HepG2 (cell line): ENCODE results near the gene NFATC2. TPM values are rescaled to one million over a fixed set of nuclear protein-coding genes. Genes with fewer than 3 reads are reported as not detected.

Experiments used
- ATAC-seq: fragments of 200-7000 bp; cut with Tn5 transposase; 3 replicates; pipeline ENCODE4 v1.9.1; 2020; ENCODE audit warnings: mild to moderate bottlenecking, moderate library complexity
- BruUV-seq: library from RNA; stranded (reverse); fragments of 400-500 nt; replicated peaks from 2 replicates; lab custom pipeline; 2021; lab: Mats Ljungman, UMichigan
- CTCF ChIA-PET: fragments of 300-600 bp; formaldehyde crosslinking; extraction: SDS; loops from one replicate; lab custom pipeline; 2021; ENCODE audit warnings: low total read pairs, inconsistent platforms, low intra/inter-chr PET ratio; lab: Yijun Ruan, JAX
- POLR2A ChIA-PET: fragments of 350-600 bp; sonication (Branson Sonifier 250); formaldehyde crosslinking; loops from one replicate; lab custom pipeline; 2020; ENCODE audit warnings: antibody characterized with exemption, inconsistent platforms; lab: Yijun Ruan, JAX
- DNase-seq: peaks from one replicate; pipeline ENCODE4 v3.0.0-alpha.2; 2015; ENCODE audit warnings: low spot score
- FAIRE-seq: peaks from 3 replicates; lab custom pipeline; 2011; peaks lifted over from hg19 to GRCh38; lab: Jason Lieb, UNC
- H2AFZ ChIP-seq: one replicate; pipeline ENCODE4 v1.6.1; 2011; ENCODE audit warnings: low read length, inconsistent platforms
- H3K27ac ChIP-seq: fragments of 300-600 bp; 3 replicates; pipeline ENCODE4 v1.8.0; 2011; ENCODE audit warnings: mixed run types, mild to moderate bottlenecking, mixed read lengths, low read length, inconsistent platforms; ENCODE audit not compliant: insufficient read depth; ENCODE audit errors: extremely low read length
- H3K27me3 ChIP-seq, 2 experiments: fragments of 200-600 bp in 1 of 2; 2 replicates in 1 of 2; 3 replicates in 1 of 2; pipeline versions ENCODE4 v1.6.0 to v1.8.0; 2011; ENCODE audit warnings: low read length in 2 of 2, mild to moderate bottlenecking in 2 of 2, moderate library complexity in 2 of 2, inconsistent platforms in 1 of 2; ENCODE audit not compliant: insufficient read depth in 2 of 2, control insufficient read depth in 1 of 2
- H3K36me3 ChIP-seq, 2 experiments: fragments of 200-600 bp in 1 of 2; replicated peaks in 1 of 2; 2 replicates in 1 of 2; 3 replicates in 1 of 2; pipeline versions ENCODE4 v1.5.1 to v1.8.0; 2011; ENCODE audit warnings: low read length in 2 of 2, inconsistent platforms in 1 of 2; ENCODE audit not compliant: insufficient read depth in 2 of 2, control insufficient read depth in 1 of 2
- H3K4me1 ChIP-seq: 2 replicates; pipeline ENCODE4 v1.5.1; 2012; ENCODE audit warnings: low read length, inconsistent platforms; ENCODE audit not compliant: insufficient read depth
- H3K4me2 ChIP-seq: 2 replicates; pipeline ENCODE4 v1.6.0; 2011; ENCODE audit warnings: low read depth, low read length, inconsistent platforms
- H3K4me3 ChIP-seq, 3 experiments: fragments of 200-600 bp in 1 of 3; sonication (generic), shearing (Covaris generic) in 1 of 3; replicated peaks in 1 of 3; 2 replicates each; pipeline ENCODE4 v1.5.1; 2011 to 2016; ENCODE audit warnings: low read length in 3 of 3, inconsistent platforms in 2 of 3, low read depth in 2 of 3, mild to moderate bottlenecking in 2 of 3, control low read depth in 1 of 3, mixed read lengths in 1 of 3; ENCODE audit not compliant: insufficient read depth in 1 of 3
- H3K79me2 ChIP-seq: one replicate; pipeline ENCODE4 v1.6.1; 2011; ENCODE audit warnings: low read length, inconsistent platforms; ENCODE audit not compliant: insufficient read depth
- H3K9ac ChIP-seq: 2 replicates; pipeline ENCODE4 v1.6.0; 2011; ENCODE audit warnings: mild to moderate bottlenecking, low read depth, low read length, inconsistent platforms; ENCODE audit not compliant: insufficient read depth
- H3K9me3 ChIP-seq: 2 replicates; pipeline ENCODE4 v1.5.1; 2012; ENCODE audit warnings: mild to moderate bottlenecking, low read length
- H4K20me1 ChIP-seq: 2 replicates; pipeline ENCODE4 v1.6.0; 2011; ENCODE audit warnings: inconsistent platforms, mild to moderate bottlenecking, low read length, moderate library complexity; ENCODE audit not compliant: insufficient read depth
- JUN ChIP-seq: sonication (generic); formaldehyde crosslinking; IDR thresholded peaks from 2 replicates; pipeline ENCODE4 v1.4.0; 2020; ENCODE audit warnings: mild to moderate bottlenecking, missing genetic modification reagents
- KAT7 ChIP-seq: IDR thresholded peaks from 2 replicates; pipeline ENCODE4 v1.6.1; 2018; ENCODE audit warnings: borderline replicate concordance, missing compliant biosample characterization
- MAFF ChIP-seq: IDR thresholded peaks from 2 replicates; pipeline ENCODE4 v1.6.1; 2011; ENCODE audit warnings: low read depth, low read length, improper control_type of control experiment
- MEIS2 ChIP-seq: sonication (generic); formaldehyde crosslinking; IDR thresholded peaks from 2 replicates; pipeline ENCODE4 v1.9.0; 2021; ENCODE audit warnings: mild to moderate bottlenecking, missing genetic modification reagents
- NFIB ChIP-seq: sonication (generic); formaldehyde crosslinking; IDR thresholded peaks from 2 replicates; pipeline ENCODE4 v1.9.0; 2021; ENCODE audit warnings: missing genetic modification reagents, mild to moderate bottlenecking, borderline replicate concordance
- PCBP1 ChIP-seq: fragments of 200-400 bp; formaldehyde crosslinking; IDR thresholded peaks from 2 replicates; pipeline ENCODE4 v1.6.1; 2017; ENCODE audit warnings: mild to moderate bottlenecking, low read depth, low read length, borderline replicate concordance
- PHF21A ChIP-seq: sonication (generic); formaldehyde crosslinking; IDR thresholded peaks from 2 replicates; pipeline ENCODE4 v1.5.0; 2020; ENCODE audit warnings: mild to moderate bottlenecking, missing genetic modification reagents
- RBM39 ChIP-seq: fragments of 200-400 bp; formaldehyde crosslinking; IDR thresholded peaks from one replicate; pipeline ENCODE4 v1.6.1; 2018; ENCODE audit warnings: antibody characterized with exemption, mild to moderate bottlenecking, low read depth, low read length; ENCODE audit not compliant: poor library complexity, severe bottlenecking
- SOX6 ChIP-seq, 2 experiments: fragments of 450-650 bp in 1 of 2; sonication (generic) in 1 of 2; formaldehyde crosslinking in 1 of 2; IDR thresholded peaks; 2 replicates each; pipeline versions ENCODE4 v1.4.0 to v1.6.1; 2017 to 2020; ENCODE audit warnings: antibody characterized with exemption in 1 of 2, mild to moderate bottlenecking in 1 of 2, missing genetic modification reagents in 1 of 2
- TGIF2 ChIP-seq: IDR thresholded peaks from 2 replicates; pipeline ENCODE4 v1.6.1; 2016; ENCODE audit warnings: control low read depth, missing compliant biosample characterization
- XBP1 ChIP-seq: sonication (generic); formaldehyde crosslinking; IDR thresholded peaks from 2 replicates; pipeline ENCODE4 v1.5.0; 2020; ENCODE audit warnings: missing genetic modification reagents
- ZNF101 ChIP-seq: sonication (generic); formaldehyde crosslinking; IDR thresholded peaks from 2 replicates; pipeline ENCODE4 v1.4.0; 2020; ENCODE audit warnings: mild to moderate bottlenecking, low read depth, missing genetic modification reagents, borderline replicate concordance
- ZNF264 ChIP-seq: sonication (generic); formaldehyde crosslinking; IDR thresholded peaks from 2 replicates; pipeline ENCODE4 v1.4.0; 2020; ENCODE audit warnings: missing genetic modification reagents
- ZNF367 ChIP-seq: sonication (generic); formaldehyde crosslinking; IDR thresholded peaks from 2 replicates; pipeline ENCODE4 v1.4.0; 2020; ENCODE audit warnings: missing genetic modification reagents, borderline replicate concordance
- ZNF382 ChIP-seq: sonication (generic); formaldehyde crosslinking; IDR thresholded peaks from 2 replicates; pipeline ENCODE4 v1.5.0; 2020; ENCODE audit warnings: missing genetic modification reagents, mild to moderate bottlenecking, borderline replicate concordance
- ZNF792 ChIP-seq: IDR thresholded peaks from 2 replicates; pipeline ENCODE4 v1.6.1; 2016
- ZSCAN29 ChIP-seq: sonication (generic); formaldehyde crosslinking; conservative IDR thresholded peaks from 2 replicates; pipeline ENCODE4 v1.4.0; 2020; ENCODE audit warnings: mild to moderate bottlenecking, missing genetic modification reagents
- in situ Hi-C: cut with HindIII; loops from 2 replicates; pipeline ENCODE4 v1.10.0; 2017; ENCODE audit warnings: low pct_unique_long_range_greater_than_20kb; ENCODE audit not compliant: extremely low pct_ligation_motif_present
- intact Hi-C: fragments of 100-400 bp; cut with micrococcal nuclease; formaldehyde crosslinking; loops from one replicate; pipeline ENCODE4 v1.10.0; 2022; ENCODE audit not compliant: unreplicated experiment
- polyA plus RNA-seq, 8 experiments: library from polyadenylated mRNA; depleted of rRNA in 3 of 8; stranded (reverse) in 7 of 8; unstranded in 1 of 8; fragments of >200 nt; fragmentation: Illumina TruSeq in 4 of 8; extraction: Trizol in 4 of 8; gene quantifications; 2 replicates each; pipeline versions ENCODE4 v1.2.1 to v1.2.3, GENCODE V29; 2011 to 2016; ENCODE audit warnings: low read depth in 4 of 8, missing spikeins in 1 of 8, mixed read lengths in 1 of 8; ENCODE audit not compliant: insufficient read depth in 1 of 8
- total RNA-seq, 5 experiments: library from RNA; depleted of rRNA; stranded (reverse); fragments of >200 nt; fragmentation: Illumina TruSeq; extraction: Trizol; gene quantifications; 2 replicates each; pipeline ENCODE4 v1.2.3, GENCODE V29; 2016; ENCODE audit warnings: low read depth in 1 of 5
- TF ChIP-seq, protein P1 (sequence below), 2 experiments: sonication (generic) in 1 of 2; formaldehyde crosslinking in 1 of 2; IDR thresholded peaks; 2 replicates each; pipeline versions ENCODE4 v1.4.0 to v1.6.1; 2016 to 2020; ENCODE audit warnings: borderline replicate concordance in 1 of 2, low read depth in 1 of 2, mild to moderate bottlenecking in 1 of 2, missing genetic modification reagents in 1 of 2
- TF ChIP-seq, protein P2 (sequence below): sonication (generic); formaldehyde crosslinking; IDR thresholded peaks from 2 replicates; pipeline ENCODE4 v1.4.0; 2020; ENCODE audit warnings: mild to moderate bottlenecking, missing genetic modification reagents
- TF ChIP-seq, protein P3 (sequence below): sonication (generic); formaldehyde crosslinking; IDR thresholded peaks from 2 replicates; pipeline ENCODE4 v1.8.0; 2022; ENCODE audit warnings: mild to moderate bottlenecking, missing genetic modification reagents; ENCODE audit not compliant: insufficient replicate concordance

NFATC2 gene
- total and polyA plus RNA-seq, 2 of the 13 experiments (the other 11 are each of a cell fraction or from before 2014, with no cell fraction given), result 1.9 to 3.3 TPM

DNA sequence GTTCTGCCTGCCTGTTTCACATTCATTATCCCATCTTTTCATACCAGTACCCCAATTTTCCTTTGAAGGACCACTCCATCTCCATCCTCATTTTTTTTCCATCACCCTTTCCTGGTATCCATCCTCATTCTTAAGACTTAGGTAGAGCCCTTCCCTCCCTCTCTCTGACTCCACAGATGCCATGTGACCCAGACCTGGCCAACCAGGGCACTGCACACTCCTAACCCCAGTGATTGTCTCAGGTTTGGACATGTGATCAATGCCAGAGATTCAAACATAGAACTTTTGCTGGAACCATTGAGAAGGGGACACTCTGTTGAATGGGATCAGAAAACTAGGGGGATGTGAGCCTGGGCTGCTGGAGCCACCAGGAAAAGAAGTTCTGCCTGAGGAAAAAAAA is 39.1 kb upstream of the NFATC2 start:
- in situ Hi-C loops (loop anchor here (25.0 kb wide), 1 partner anchor 594 kb away; no protein-coding TSS in a partner anchor), intact Hi-C loops (no loop called here)
- ChIA-PET CTCF (no interaction called here), POLR2A (no interaction called here)
- H3K4me2 ChIP-seq, result no peak overlapping the region
- no peaks in the 10 kb centered on the region for H4K20me1 ChIP-seq
- H3K4me1 ChIP-seq, result no peaks in the 10 kb centered on the region
- no peak overlapping the region for H3K27ac ChIP-seq
- ATAC-seq (no peak), DNase-seq (no peak), FAIRE-seq (no peak)
- no peaks in the 10 kb centered on the region for H3K9me3 ChIP-seq
- no peaks in the 10 kb centered on the region for H3K36me3 ChIP-seq
- H3K79me2 ChIP-seq, result no peaks in the 10 kb centered on the region
- peaks cover 0 to 48% of the 10 kb centered on the region in 2 experiments; a peak in 2 of 5 replicates for H3K27me3 ChIP-seq
- BruUV-seq, result no TSS peak
- H3K9ac ChIP-seq, result no peak overlapping the region
- H3K4me3 ChIP-seq, result no peak overlapping the region
- H2AFZ ChIP-seq, result no peak overlapping the region
- TF ChIP-seq, protein P1, sequence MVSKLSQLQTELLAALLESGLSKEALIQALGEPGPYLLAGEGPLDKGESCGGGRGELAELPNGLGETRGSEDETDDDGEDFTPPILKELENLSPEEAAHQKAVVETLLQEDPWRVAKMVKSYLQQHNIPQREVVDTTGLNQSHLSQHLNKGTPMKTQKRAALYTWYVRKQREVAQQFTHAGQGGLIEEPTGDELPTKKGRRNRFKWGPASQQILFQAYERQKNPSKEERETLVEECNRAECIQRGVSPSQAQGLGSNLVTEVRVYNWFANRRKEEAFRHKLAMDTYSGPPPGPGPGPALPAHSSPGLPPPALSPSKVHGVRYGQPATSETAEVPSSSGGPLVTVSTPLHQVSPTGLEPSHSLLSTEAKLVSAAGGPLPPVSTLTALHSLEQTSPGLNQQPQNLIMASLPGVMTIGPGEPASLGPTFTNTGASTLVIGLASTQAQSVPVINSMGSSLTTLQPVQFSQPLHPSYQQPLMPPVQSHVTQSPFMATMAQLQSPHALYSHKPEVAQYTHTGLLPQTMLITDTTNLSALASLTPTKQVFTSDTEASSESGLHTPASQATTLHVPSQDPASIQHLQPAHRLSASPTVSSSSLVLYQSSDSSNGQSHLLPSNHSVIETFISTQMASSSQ (IDR thresholded peaks at IDR 0.05; ENCODE audit: low read depth), result no peak
- TF ChIP-seq, protein P1 (CRISPR knock-in tag; IDR thresholded peaks at IDR 0.05; ENCODE audit: borderline replicate concordance), result no peak
- TF ChIP-seq TGIF2 (CRISPR knock-in tag) (no peak), SOX6 (IDR thresholded peaks at IDR 0.05) (no peak), SOX6 (CRISPR knock-in tag; IDR thresholded peaks at IDR 0.05) (no peak), MAFF (no peak), ZNF382 (CRISPR knock-in tag) (no peak), NFIB (CRISPR knock-in tag) (no peak), RBM39 (no peak), ZNF792 (no peak), JUN (CRISPR knock-in tag) (no peak), ZNF367 (CRISPR knock-in tag) (no peak), ZSCAN29 (CRISPR knock-in tag) (no peak), KAT7 (CRISPR knock-in tag) (no peak), MEIS2 (CRISPR knock-in tag) (no peak), ZNF264 (CRISPR knock-in tag) (no peak), PHF21A (no peak), ZNF101 (no peak), XBP1 (CRISPR knock-in tag) (no peak), PCBP1 (no peak)
- TF ChIP-seq, protein P2, sequence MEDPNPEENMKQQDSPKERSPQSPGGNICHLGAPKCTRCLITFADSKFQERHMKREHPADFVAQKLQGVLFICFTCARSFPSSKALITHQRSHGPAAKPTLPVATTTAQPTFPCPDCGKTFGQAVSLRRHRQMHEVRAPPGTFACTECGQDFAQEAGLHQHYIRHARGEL (CRISPR knock-in tag), result no peak
- TF ChIP-seq, protein P3, sequence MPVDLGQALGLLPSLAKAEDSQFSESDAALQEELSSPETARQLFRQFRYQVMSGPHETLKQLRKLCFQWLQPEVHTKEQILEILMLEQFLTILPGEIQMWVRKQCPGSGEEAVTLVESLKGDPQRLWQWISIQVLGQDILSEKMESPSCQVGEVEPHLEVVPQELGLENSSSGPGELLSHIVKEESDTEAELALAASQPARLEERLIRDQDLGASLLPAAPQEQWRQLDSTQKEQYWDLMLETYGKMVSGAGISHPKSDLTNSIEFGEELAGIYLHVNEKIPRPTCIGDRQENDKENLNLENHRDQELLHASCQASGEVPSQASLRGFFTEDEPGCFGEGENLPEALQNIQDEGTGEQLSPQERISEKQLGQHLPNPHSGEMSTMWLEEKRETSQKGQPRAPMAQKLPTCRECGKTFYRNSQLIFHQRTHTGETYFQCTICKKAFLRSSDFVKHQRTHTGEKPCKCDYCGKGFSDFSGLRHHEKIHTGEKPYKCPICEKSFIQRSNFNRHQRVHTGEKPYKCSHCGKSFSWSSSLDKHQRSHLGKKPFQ (CRISPR knock-in tag), result no peak
